GM12878 (cell line): ENCODE measurements around the gene SPTAN1. TPM values are rescaled to one million over a fixed set of nuclear protein-coding genes. Genes with fewer than 3 reads are reported as not detected.

Experiments used
- CREM ChIP-seq: IDR thresholded peaks from 2 replicates; pipeline ENCODE4 v1.6.1; 2014; ENCODE audit warnings: antibody characterized with exemption, low read depth
- DPF2 ChIP-seq: fragments of 450-650 bp; IDR thresholded peaks from 2 replicates; pipeline ENCODE4 v1.6.1; 2017; ENCODE audit warnings: mild to moderate bottlenecking
- ETV6 ChIP-seq, 2 experiments: fragments of 450-650 bp in 1 of 2; IDR thresholded peaks in 1 of 2; conservative IDR thresholded peaks in 1 of 2; 2 replicates each; pipeline ENCODE4 v1.6.1; 2014; ENCODE audit warnings: antibody characterized with exemption in 1 of 2, borderline replicate concordance in 1 of 2, low read depth in 1 of 2, mild to moderate bottlenecking in 1 of 2, moderate library complexity in 1 of 2
- HDGF ChIP-seq: fragments of 450-650 bp; IDR thresholded peaks from 2 replicates; pipeline ENCODE4 v1.6.1; 2016; ENCODE audit warnings: antibody characterized with exemption
- HSF1 ChIP-seq: fragments of 150-350 bp; IDR thresholded peaks from 2 replicates; pipeline ENCODE4 v1.6.1; 2014; ENCODE audit warnings: mild to moderate bottlenecking, low read depth, low read length
- IKZF2 ChIP-seq, 2 experiments: fragments of 450-650 bp; IDR thresholded peaks; 2 replicates each; pipeline ENCODE4 v1.6.1; 2017; ENCODE audit warnings: mild to moderate bottlenecking in 2 of 2, moderate library complexity in 2 of 2
- MEF2A ChIP-seq: IDR thresholded peaks from 2 replicates; pipeline ENCODE4 v1.6.1; 2011; ENCODE audit warnings: low read depth, mild to moderate bottlenecking, low read length, moderate library complexity; ENCODE audit not compliant: insufficient read depth
- MLLT1 ChIP-seq: fragments of 450-650 bp; IDR thresholded peaks from 2 replicates; pipeline ENCODE4 v1.6.1; 2016; ENCODE audit warnings: mild to moderate bottlenecking
- MXI1 ChIP-seq: fragments of 150-350 bp; IDR thresholded peaks from 2 replicates; pipeline ENCODE4 v1.6.1; 2011; ENCODE audit warnings: low read depth, mild to moderate bottlenecking, inconsistent platforms, low read length, improper control_type of control experiment
- NR2F1 ChIP-seq: fragments of 450-650 bp; conservative IDR thresholded peaks from 2 replicates; pipeline ENCODE4 v1.6.1; 2017; ENCODE audit warnings: mild to moderate bottlenecking
- NRF1 ChIP-seq: conservative IDR thresholded peaks from 2 replicates; pipeline ENCODE4 v1.6.1; 2011; ENCODE audit warnings: mild to moderate bottlenecking, low read depth, low read length, improper control_type of control experiment
- PBX3 ChIP-seq: IDR thresholded peaks from 2 replicates; pipeline ENCODE4 v1.6.1; 2011; ENCODE audit warnings: mild to moderate bottlenecking, low read depth, low read length, moderate library complexity; ENCODE audit not compliant: insufficient replicate concordance
- PML ChIP-seq: IDR thresholded peaks from 2 replicates; pipeline ENCODE4 v1.6.1; 2012; ENCODE audit warnings: low read length, inconsistent platforms
- POU2F2 ChIP-seq: IDR thresholded peaks from 3 replicates; pipeline ENCODE4 v1.6.1; 2011; ENCODE audit warnings: low read depth, mild to moderate bottlenecking, low read length, borderline replicate concordance
- RUNX3 ChIP-seq: IDR thresholded peaks from 2 replicates; pipeline ENCODE4 v1.6.1; 2012; ENCODE audit warnings: low read length, inconsistent platforms
- SUPT20H ChIP-seq: IDR thresholded peaks from 2 replicates; pipeline ENCODE4 v1.6.1; 2011; ENCODE audit warnings: low read depth, mild to moderate bottlenecking, low read length, moderate library complexity, borderline replicate concordance; ENCODE audit not compliant: control insufficient read depth
- TCF12 ChIP-seq: IDR thresholded peaks from 2 replicates; pipeline ENCODE4 v1.6.1; 2011; ENCODE audit warnings: low read depth, mild to moderate bottlenecking, low read length
- YBX1 ChIP-seq: fragments of 450-650 bp; IDR thresholded peaks from 2 replicates; pipeline ENCODE4 v1.6.1; 2016; ENCODE audit warnings: antibody characterized with exemption
- ZNF687 ChIP-seq: fragments of 450-650 bp; IDR thresholded peaks from 2 replicates; pipeline ENCODE4 v1.6.1; 2017; ENCODE audit warnings: mild to moderate bottlenecking, moderate library complexity
- polyA plus RNA-seq, 11 experiments: library from polyadenylated mRNA; depleted of rRNA in 4 of 11; unstranded in 6 of 11; stranded (reverse) in 5 of 11; fragments of >200 nt; fragmentation: Nextera tagmentation in 4 of 11; fragmentation: Illumina TruSeq in 1 of 11; extraction: Ambion mirVana in 4 of 11; extraction: Trizol in 1 of 11; gene quantifications; 1 replicate in 1 of 11; 2 replicates in 10 of 11; pipeline versions ENCODE4 v1.2.1 to v1.2.3, GENCODE V29; 2011 to 2016; ENCODE audit warnings: inconsistent platforms in 2 of 11, missing spikeins in 2 of 11, low read depth in 1 of 11
- total RNA-seq, 4 experiments: library from RNA; depleted of rRNA in 3 of 4; stranded (reverse); fragments of >200 nt in 3 of 4; fragmentation: Illumina TruSeq in 1 of 4; extraction: Trizol in 1 of 4; gene quantifications; 2 replicates each; pipeline versions ENCODE4 v1.2.1 to v1.2.3, GENCODE V29; 2013 to 2021
- TF ChIP-seq, protein P1 (sequence below): fragments of 450-650 bp; conservative IDR thresholded peaks from 2 replicates; pipeline ENCODE4 v1.6.1; 2017; ENCODE audit warnings: mild to moderate bottlenecking, moderate library complexity

Gene SPTAN1
- total and polyA plus RNA-seq, 10 of the 15 experiments (the other 5 are each of a cell fraction or from before 2014, with no cell fraction given) = 18.7 to 156 (median 73.6) TPM

DNA sequence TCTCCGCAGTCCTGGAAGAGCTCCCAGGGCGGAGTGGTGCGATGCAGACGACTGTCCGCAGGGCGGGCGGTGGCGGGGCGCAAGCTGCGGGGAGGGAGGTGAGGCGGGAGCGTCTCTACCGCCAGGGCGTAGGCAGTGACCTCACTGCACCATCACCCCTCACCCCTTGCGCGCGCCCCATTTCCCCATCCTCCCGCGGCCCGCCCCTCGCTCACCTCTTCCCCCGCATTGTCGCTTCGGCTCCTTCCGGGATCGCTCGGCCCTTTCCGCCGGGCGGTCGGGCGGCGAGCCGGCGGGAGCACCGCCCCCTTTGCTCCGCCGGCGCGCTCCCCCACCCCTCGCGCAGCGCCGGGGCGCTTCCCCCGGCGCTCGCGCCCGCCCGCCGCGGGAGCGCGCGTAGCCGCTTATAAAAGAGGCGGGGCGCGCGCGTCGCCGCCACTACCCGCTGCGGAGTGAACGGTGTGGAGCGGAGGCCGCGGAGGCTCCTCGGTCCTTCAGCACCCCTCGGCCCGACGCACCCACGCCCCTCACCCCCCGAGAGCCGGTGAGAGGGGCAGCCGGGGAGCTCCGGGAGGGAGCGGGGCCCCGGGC is at the start of gene SPTAN1 (continued):
- no peak for TF ChIP-seq HSF1
- TF ChIP-seq PBX3 = peak; percentile 33
- no peak for TF ChIP-seq ETV6 (conservative IDR thresholded peaks at IDR 0.05 in 1 of 2, IDR thresholded peaks at IDR 0.05 in 1 of 2; ENCODE audit: borderline replicate concordance in 1 of 2, low read depth in 1 of 2)
- peak; percentile 13 for TF ChIP-seq CREM
- TF ChIP-seq, protein P1, sequence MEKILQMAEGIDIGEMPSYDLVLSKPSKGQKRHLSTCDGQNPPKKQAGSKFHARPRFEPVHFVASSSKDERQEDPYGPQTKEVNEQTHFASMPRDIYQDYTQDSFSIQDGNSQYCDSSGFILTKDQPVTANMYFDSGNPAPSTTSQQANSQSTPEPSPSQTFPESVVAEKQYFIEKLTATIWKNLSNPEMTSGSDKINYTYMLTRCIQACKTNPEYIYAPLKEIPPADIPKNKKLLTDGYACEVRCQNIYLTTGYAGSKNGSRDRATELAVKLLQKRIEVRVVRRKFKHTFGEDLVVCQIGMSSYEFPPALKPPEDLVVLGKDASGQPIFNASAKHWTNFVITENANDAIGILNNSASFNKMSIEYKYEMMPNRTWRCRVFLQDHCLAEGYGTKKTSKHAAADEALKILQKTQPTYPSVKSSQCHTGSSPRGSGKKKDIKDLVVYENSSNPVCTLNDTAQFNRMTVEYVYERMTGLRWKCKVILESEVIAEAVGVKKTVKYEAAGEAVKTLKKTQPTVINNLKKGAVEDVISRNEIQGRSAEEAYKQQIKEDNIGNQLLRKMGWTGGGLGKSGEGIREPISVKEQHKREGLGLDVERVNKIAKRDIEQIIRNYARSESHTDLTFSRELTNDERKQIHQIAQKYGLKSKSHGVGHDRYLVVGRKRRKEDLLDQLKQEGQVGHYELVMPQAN = no peak; the same call in 1 of the 2 replicates
- peak; percentile 96 for TF ChIP-seq POU2F2
- TF ChIP-seq PML = peak; percentile 97
- TF ChIP-seq YBX1 = no peak
- peak; percentile 96 for TF ChIP-seq ZNF687
- TF ChIP-seq NR2F1 = peak; percentile 85; the same call in 1 of the 2 replicates
- no peak for TF ChIP-seq SUPT20H
- TF ChIP-seq MXI1 = peak; percentile 43; the same call in 1 of the 2 replicates
- 0 out of 2 replicates have a peak, but pooled peaks have one; percentile 87 for TF ChIP-seq DPF2
- TF ChIP-seq RUNX3 = peak; percentile 41; the same call in 1 of the 2 replicates
- peak; percentile 83; the same call in 1 of the 2 replicates for TF ChIP-seq TCF12
- 0 out of 2 replicates have a peak, but pooled peaks have one; percentile 16 for TF ChIP-seq MEF2A
- 0 out of 2 replicates have a peak, but pooled peaks have one; percentile 26 for TF ChIP-seq NRF1
- peak; percentile 30; the same call in 1 of the 2 replicates for TF ChIP-seq MLLT1
- peak; percentile 94 for TF ChIP-seq HDGF
- TF ChIP-seq IKZF2 (IDR thresholded peaks at IDR 0.05) = peak in 1 of 2 experiments; percentile 7; a peak in 1 of 4 replicates
